Measurements from ENCODE around the gene SEC24C.
"Not testable (repeated sequence)": the region's sequence is repeated elsewhere in the genome, so short reads cannot be mapped to it uniquely, and the experiment has no call there.

SEC24C gene

GRCh38 chr10:73768881-73769280 is 24.7 kb downstream of the SEC24C start:
- DNase-seq (ENCODE audit: low read depth in 1 of 2, low spot score in 1 of 2): peak; percentile 25

DNA sequence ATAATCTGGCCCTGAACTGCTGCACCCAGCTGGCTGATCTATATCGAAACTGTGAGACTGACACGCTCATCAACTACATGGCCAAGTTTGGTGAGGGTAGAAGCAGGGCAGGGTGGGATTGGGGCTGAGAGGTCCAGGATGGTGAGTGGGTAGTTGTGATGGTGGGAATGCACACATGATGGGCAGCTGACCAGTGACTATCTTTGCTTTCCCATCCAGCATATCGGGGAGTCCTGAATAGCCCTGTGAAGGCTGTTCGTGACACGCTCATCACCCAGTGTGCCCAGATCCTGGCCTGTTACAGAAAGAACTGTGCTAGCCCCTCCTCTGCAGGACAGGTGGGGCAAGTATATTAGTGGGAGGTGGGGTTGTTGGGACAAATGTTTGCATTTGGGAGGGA is 25.2 kb downstream of the SEC24C start:
- DNase-seq (ENCODE audit: low read depth in 1 of 2, low spot score in 1 of 2): no peak

DNA sequence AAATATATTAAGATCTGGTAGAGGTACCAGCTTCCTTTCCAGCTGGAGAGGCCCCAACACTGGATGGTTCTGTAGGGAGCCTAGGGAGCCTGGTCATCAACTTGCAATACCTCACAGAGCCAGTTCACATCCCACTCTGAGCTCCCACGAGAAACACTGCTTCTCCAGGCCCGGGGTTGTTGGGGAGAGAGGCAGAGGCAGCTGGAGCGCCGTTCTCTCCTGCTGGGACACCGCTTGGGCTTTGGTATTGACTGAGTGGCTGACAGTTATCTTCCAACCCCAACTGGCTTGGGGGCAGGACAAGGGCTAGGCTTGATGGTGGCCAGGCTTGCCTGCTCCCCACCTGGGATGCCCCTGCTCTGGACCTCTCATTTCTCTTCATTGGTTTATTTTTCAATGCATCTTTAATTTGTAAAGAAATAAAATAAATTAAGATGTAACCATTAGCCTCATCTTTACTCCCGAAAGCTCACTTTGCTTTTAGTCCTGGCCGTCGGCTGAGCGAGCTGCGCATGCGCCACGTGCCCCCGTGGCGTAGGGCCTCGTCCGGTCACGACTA is 27.6 kb downstream of the SEC24C start:
- DNase-seq (ENCODE audit: low read depth in 1 of 2, low spot score in 1 of 2): peak; percentile 52 to 55

- DNase-seq (ENCODE audit: low read depth in 1 of 2, low spot score in 1 of 2): peak; percentile 56 to 62
Observed at GRCh38 chr10:73772281-73773151, 28.3 kb downstream of the SEC24C start.

GRCh38 chr10:73773152-73773879 is 29.1 kb downstream of the SEC24C start:
- peak in 1 of 2 donors; percentile 23 for DNase-seq (ENCODE audit: low read depth in 1 of 2, low spot score in 1 of 2)

DNA sequence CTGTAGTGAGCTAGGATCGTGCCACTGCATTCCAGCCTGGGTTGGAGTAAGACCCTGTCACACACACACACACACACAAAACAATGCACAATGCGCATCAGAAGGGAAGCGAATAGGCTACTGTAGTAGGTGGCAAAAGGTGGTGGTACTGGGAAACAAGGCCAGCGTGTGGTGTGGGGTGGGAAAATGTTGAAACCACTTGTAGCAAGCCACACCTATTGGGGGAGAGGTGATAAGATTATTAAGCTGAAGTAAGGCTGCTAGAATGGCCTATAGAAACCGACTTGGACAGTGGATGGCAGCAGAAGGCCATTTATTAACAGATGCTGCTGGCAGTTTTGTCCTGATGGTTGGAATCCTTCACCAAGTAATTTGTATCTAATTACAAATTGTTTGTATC is 30.5 kb downstream of the SEC24C start:
- no peak for DNase-seq (ENCODE audit: low read depth in 1 of 2, low spot score in 1 of 2)

- DNase-seq (ENCODE audit: low read depth in 1 of 2, low spot score in 1 of 2): no peak
Observed at GRCh38 chr10:73779018-73779417, 34.8 kb downstream of the SEC24C start.

DNA sequence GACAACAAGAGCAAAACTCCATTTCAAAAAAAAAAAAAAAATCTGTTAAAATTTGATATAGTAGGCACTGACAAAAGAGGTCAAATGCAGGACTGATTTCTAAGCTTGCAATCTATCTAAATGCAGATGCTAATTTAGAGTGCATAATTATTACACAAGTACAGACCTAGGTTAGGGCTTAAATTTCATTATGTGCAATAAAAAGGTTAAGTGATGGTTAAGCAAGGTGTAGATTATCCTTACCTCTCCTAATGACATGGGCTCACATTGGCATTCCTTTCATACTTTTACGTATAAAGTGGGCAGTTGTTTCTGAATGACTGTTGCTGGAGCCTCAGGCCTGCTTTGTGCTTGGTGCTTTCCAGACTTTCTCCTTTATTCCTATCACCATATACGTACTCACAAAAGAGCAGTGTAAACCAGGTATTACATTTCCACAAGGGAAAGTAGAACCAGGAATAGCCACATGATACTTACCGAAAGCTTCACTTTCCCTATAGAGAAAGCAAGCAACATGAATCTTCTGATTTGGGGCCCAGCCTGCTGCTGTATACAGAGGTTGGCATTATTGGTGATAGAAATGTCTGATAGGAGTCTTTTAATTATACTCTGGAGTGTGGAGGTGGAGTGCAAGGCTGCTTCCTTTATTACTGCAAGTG is 35.5 kb downstream of the SEC24C start:
- no peak for DNase-seq (ENCODE audit: low read depth in 1 of 2, low spot score in 1 of 2)

- no peak for DNase-seq (ENCODE audit: low read depth in 1 of 2, low spot score in 1 of 2)
Observed at GRCh38 chr10:73780301-73780700, 36.1 kb downstream of the SEC24C start.

DNA sequence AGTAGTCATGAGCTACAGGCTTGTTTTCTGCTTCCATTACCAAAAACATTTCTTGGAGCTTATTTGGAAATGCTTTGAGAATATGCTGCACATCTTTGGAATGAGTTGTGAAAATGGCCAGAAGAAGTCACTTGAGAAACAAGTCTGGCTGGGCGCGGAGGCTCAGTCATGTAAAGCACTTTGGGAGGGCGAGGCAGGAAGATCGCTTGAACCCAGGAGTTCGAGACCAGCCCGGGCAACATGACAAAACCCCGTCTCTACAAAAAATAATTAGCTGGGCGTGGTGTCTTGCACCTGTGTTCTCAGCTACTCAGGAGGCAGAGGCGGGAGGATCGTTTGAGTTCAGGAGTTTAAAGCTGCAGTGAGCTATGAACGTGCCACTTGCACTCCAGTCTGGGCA is 36.8 kb downstream of the SEC24C start:
- DNase-seq (ENCODE audit: low read depth in 1 of 2, low spot score in 1 of 2): no peak

- DNase-seq (ENCODE audit: low read depth in 1 of 2, low spot score in 1 of 2): no peak
Observed at GRCh38 chr10:73781548-73781878, 37.3 kb downstream of the SEC24C start.

- peak; percentile 80 to 91 for DNase-seq (ENCODE audit: low read depth in 1 of 2, low spot score in 1 of 2)
Observed at GRCh38 chr10:73781879-73782748, 37.9 kb downstream of the SEC24C start, which contains the start of gene CHCHD1. TSS of gene CHCHD1 (plus strand) at chr10:73782048. CDS start at chr10:73782076, 28 bp downstream.

GRCh38 chr10:73782749-73783085 is 38.5 kb downstream of the SEC24C start:
- no peak for DNase-seq (ENCODE audit: low read depth in 1 of 2, low spot score in 1 of 2)

- DNase-seq (ENCODE audit: low read depth in 1 of 2, low spot score in 1 of 2): peak; percentile 73 to 80
Observed at GRCh38 chr10:73785211-73785720, 41.1 kb downstream of the SEC24C start, which contains the start of gene ZSWIM8. TSS of gene ZSWIM8 (plus strand) at chr10:73785606. CDS start at chr10:73785879, 273 bp downstream.

- DNase-seq (ENCODE audit: low read depth in 1 of 2, low spot score in 1 of 2): no peak
Observed at GRCh38 chr10:73785721-73786511, 41.7 kb downstream of the SEC24C start.

- no peak for DNase-seq (ENCODE audit: low read depth in 1 of 2, low spot score in 1 of 2)
Observed at GRCh38 chr10:73786512-73786885, 42.3 kb downstream of the SEC24C start.

DNA sequence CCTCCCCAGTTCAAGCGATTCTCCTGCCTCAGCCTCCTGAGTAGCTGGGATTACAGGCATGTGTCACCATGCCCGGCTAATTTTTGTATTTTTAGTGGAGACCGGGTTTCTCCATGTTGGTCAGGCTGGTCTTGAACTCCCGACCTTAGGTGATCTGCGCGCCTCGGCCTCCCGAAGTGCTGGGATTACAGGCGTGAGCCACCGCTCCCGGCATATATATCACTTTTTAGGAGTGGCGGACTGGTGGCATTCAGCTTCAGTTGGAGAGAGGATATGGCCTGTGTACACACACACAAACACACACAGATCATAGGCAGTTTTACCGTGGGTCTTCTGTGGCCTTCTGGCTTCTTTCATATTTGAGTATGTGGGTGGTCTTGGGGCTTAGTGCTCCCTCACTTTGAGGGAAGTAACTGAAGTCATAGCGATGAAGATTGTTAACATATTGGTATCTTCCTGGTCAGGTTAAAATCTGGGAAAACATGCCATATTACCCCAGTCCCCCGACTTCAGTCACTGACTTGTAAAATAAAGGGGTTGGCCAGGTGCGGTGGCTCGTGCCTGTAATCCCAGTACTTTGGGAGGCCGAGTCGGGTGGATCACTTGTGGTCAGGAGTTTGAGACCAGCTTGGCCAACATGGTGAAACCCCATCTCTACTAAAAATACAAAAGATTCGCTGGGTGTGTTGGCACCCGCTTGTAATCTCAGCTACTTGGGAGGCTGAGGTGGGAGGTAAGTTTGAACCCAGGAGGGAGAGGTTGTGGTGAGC is 43.0 kb downstream of the SEC24C start:
- DNase-seq (ENCODE audit: low read depth in 1 of 2, low spot score in 1 of 2): not testable (repeated sequence)

DNA sequence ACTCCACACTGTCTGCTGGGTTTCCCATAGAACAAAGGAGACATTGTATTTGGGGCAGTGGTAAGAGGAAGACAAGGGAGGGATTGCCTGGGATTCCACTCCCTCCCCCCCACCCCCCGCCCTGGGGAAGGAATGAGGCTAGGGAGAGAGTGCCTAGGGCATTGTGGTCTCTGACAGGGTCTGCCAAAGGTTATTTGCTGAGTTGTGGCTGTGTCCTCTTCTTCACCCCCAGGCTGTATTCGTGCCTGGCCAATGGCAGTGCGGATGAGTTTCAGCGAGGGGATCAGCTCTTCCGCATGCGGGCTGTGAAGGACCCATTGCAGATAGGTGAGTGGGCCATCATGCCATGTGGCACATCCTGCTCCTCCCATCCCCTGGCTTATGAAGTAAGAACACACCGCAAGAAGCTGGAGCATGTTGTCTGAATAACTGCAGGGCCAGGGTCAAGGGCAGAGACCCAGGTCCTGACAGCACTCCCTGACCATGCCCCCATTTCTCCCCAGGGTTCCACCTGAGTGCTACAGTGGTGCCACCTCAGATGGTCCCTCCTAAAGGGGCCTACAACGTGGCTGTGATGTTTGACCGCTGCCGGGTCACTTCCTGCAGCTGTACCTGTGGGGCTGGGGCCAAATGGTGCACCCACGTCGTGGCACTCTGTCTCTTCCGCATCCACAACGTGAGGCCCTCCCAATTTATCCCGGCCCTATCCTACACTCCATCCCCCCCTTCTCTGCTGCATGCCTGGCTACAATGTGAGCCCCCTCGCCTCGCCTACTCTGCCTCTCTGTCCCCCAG is 44.9 kb downstream of the SEC24C start:
- DNase-seq (ENCODE audit: low read depth in 1 of 2, low spot score in 1 of 2): no peak
